DMS153 treated with DMSO at 0.1 percent for 48 hours (cell line): ENCODE measurements around the gene RPL31.
"Not testable (repeated sequence)": the region's sequence is repeated elsewhere in the genome, so short reads cannot be mapped to it uniquely, and the experiment has no call there.

Source experiments
- DNase-seq: peaks from one replicate; lab custom pipeline; 2025; ENCODE audit not compliant: unreplicated experiment; lab: John Stamatoyannopoulos, UW

The RPL31 gene

GRCh38 chr2:101023327-101024107 is 21.4 kb downstream of the RPL31 start:
- no peak for DNase-seq

GRCh38 chr2:101025561-101025960 is 23.5 kb downstream of the RPL31 start:
- no peak for DNase-seq

- DNase-seq: no peak
These were observed 24.2 kb downstream of the RPL31 start for GRCh38 chr2:101026253-101026701.

GRCh38 chr2:101026923-101027469 is 24.9 kb downstream of the RPL31 start:
- no peak for DNase-seq

GRCh38 chr2:101027852-101028251 is 25.8 kb downstream of the RPL31 start:
- DNase-seq: no peak

GRCh38 chr2:101030866-101031554 is 28.9 kb downstream of the RPL31 start:
- DNase-seq: no peak

- no peak for DNase-seq
These were observed 30.1 kb downstream of the RPL31 start for GRCh38 chr2:101032084-101032776.

- DNase-seq: no peak
These were observed 34.5 kb downstream of the RPL31 start for GRCh38 chr2:101036562-101036961.

GRCh38 chr2:101037161-101037755 is 35.2 kb downstream of the RPL31 start:
- no peak for DNase-seq

- DNase-seq: peak; percentile 3
These were observed 36.6 kb downstream of the RPL31 start for GRCh38 chr2:101038455-101039255.

GRCh38 chr2:101040072-101040471 is 38.0 kb downstream of the RPL31 start:
- no peak for DNase-seq

- DNase-seq: no peak
These were observed 38.7 kb downstream of the RPL31 start for GRCh38 chr2:101040761-101041160.

- no peak for DNase-seq
These were observed 39.3 kb downstream of the RPL31 start for GRCh38 chr2:101041413-101041812.

GRCh38 chr2:101045330-101045729 is 43.2 kb downstream of the RPL31 start:
- no peak for DNase-seq

GRCh38 chr2:101047075-101047766 is 45.1 kb downstream of the RPL31 start:
- no peak for DNase-seq

- no peak for DNase-seq
These were observed 45.7 kb downstream of the RPL31 start for GRCh38 chr2:101047774-101048173.

GRCh38 chr2:101048756-101049155 is 46.7 kb downstream of the RPL31 start:
- no peak for DNase-seq

- DNase-seq: not testable (repeated sequence)
These were observed 48.8 kb downstream of the RPL31 start for GRCh38 chr2:101050886-101051285.

GRCh38 chr2:101052147-101052546 is 50.1 kb downstream of the RPL31 start:
- DNase-seq: no peak

- no peak for DNase-seq
These were observed 51.0 kb downstream of the RPL31 start for GRCh38 chr2:101053117-101053516.
